NCI-H446 treated with DMSO at 0.1 percent for 48 hours (cell line): Measurements from ENCODE around the gene CCDC191.

Experiments used
- DNase-seq: peaks from one replicate; lab custom pipeline; 2025; lab: John Stamatoyannopoulos, UW

CCDC191 gene

GRCh38 chr3:114056130-114057010 is at the start of gene CCDC191, which contains the start of gene QTRT2:
TSS of gene CCDC191 (minus strand) at chr3:114056526. CDS start at chr3:114056466, 60 bp downstream.
TSS of gene QTRT2 (plus strand) at chr3:114056737. CDS start at chr3:114065258, 8,521 bp downstream.
- DNase-seq = peak; percentile 99

- DNase-seq = no peak
Observed at GRCh38 chr3:114104414-114104813, 48.1 kb upstream of the CCDC191 start.

- DNase-seq = no peak
Observed at GRCh38 chr3:114103858-114104257, 47.5 kb upstream of the CCDC191 start.

GRCh38 chr3:114103181-114103580 is 46.9 kb upstream of the CCDC191 start:
- DNase-seq = no peak

GRCh38 chr3:114101101-114101500 is 44.8 kb upstream of the CCDC191 start:
- DNase-seq = no peak

GRCh38 chr3:114095796-114096195 is 39.5 kb upstream of the CCDC191 start:
- DNase-seq = no peak

GRCh38 chr3:114093596-114093995 is 37.3 kb upstream of the CCDC191 start:
- DNase-seq = no peak

- no peak for DNase-seq
Observed at GRCh38 chr3:114093016-114093380, 36.7 kb upstream of the CCDC191 start.

GRCh38 chr3:114092151-114093015 is 36.1 kb upstream of the CCDC191 start:
- DNase-seq = no peak

GRCh38 chr3:114089675-114090074 is 33.3 kb upstream of the CCDC191 start:
- DNase-seq = no peak

GRCh38 chr3:114086356-114086755 is 30.0 kb upstream of the CCDC191 start:
- DNase-seq = no peak

- DNase-seq = no peak
Observed at GRCh38 chr3:114083112-114083511, 26.8 kb upstream of the CCDC191 start.

GRCh38 chr3:114081037-114081436 is 24.7 kb upstream of the CCDC191 start:
- no peak for DNase-seq

- DNase-seq = no peak
Observed at GRCh38 chr3:114080201-114080600, 23.9 kb upstream of the CCDC191 start.

GRCh38 chr3:114079761-114080160 is 23.4 kb upstream of the CCDC191 start:
- DNase-seq = no peak

- no peak for DNase-seq
Observed at GRCh38 chr3:114078126-114078525, 21.8 kb upstream of the CCDC191 start.

GRCh38 chr3:114076711-114077110 is 20.4 kb upstream of the CCDC191 start:
- no peak for DNase-seq

- DNase-seq = no peak
Observed at GRCh38 chr3:114071786-114072185, 15.5 kb upstream of the CCDC191 start.

- no peak for DNase-seq
Observed at GRCh38 chr3:114068336-114068735, 12.0 kb upstream of the CCDC191 start.

- DNase-seq = no peak
Observed at GRCh38 chr3:114067804-114068203, 11.5 kb upstream of the CCDC191 start.

GRCh38 chr3:114060906-114061655 is 4.8 kb upstream of the CCDC191 start:
- no peak for DNase-seq

- DNase-seq = no peak
Observed at GRCh38 chr3:114058646-114059045, 2.3 kb upstream of the CCDC191 start.
